Cardiac muscle cell (in vitro differentiated cells and primary cell): ENCODE data around the gene GPR161. TPM values are rescaled to one million over a fixed set of nuclear protein-coding genes. Genes with fewer than 3 reads are reported as not detected.
A peak's percentile ranks its signal among the peaks of the same experiment; 100 is the strongest.
"Not testable (repeated sequence)": the region's sequence is repeated elsewhere in the genome, so short reads cannot be mapped to it uniquely, and the experiment has no call there.

Experiments
- DNase-seq, 2 donors: peaks; one replicate each; pipeline versions ENCODE4 v3.0.0 to v3.0.0-alpha.2; 2010 to 2017; ENCODE audit warnings: low read depth in 1 of 2, low spot score in 1 of 2
- H3K27ac ChIP-seq: fragments of 200-600 bp; sonication (generic); 2 replicates; pipeline ENCODE4 v1.5.1; 2016
- H3K27me3 ChIP-seq: fragments of 200-600 bp; sonication (generic); 2 replicates; pipeline ENCODE4 v1.6.0; 2016; ENCODE audit warnings: control low read depth
- H3K36me3 ChIP-seq: fragments of 200-600 bp; sonication (generic); 2 replicates; pipeline ENCODE4 v1.5.1; 2016; ENCODE audit warnings: control low read depth
- H3K4me1 ChIP-seq: fragments of 200-600 bp; sonication (generic); 2 replicates; pipeline ENCODE4 v1.8.1; 2017; ENCODE audit warnings: low read depth, mild to moderate bottlenecking, mixed run types
- H3K4me3 ChIP-seq: fragments of 200-600 bp; sonication (generic); 2 replicates; pipeline ENCODE4 v1.5.1; 2016; ENCODE audit warnings: mild to moderate bottlenecking
- H3K9me3 ChIP-seq: fragments of 200-600 bp; sonication (generic); 2 replicates; pipeline ENCODE4 v1.5.1; 2017; ENCODE audit warnings: low read depth, mild to moderate bottlenecking, control low read depth
- CTCF ChIP-seq: IDR thresholded peaks from 2 replicates; pipeline ENCODE4 v1.5.1; 2012; ENCODE audit warnings: low read depth, mild to moderate bottlenecking, low read length
- polyA plus RNA-seq: library from polyadenylated mRNA; unstranded; fragments of >200 nt; fragmentation: Nextera tagmentation; extraction: Ambion mirVana; gene quantifications from 2 replicates; pipeline ENCODE4 v1.2.1, GENCODE V29; 2016
- total RNA-seq: library from RNA; depleted of rRNA; stranded (reverse); fragments of >200 nt; gene quantifications from 2 replicates; pipeline ENCODE4 v1.2.3, GENCODE V29; 2016

GPR161 gene
- total and polyA plus RNA-seq, 2 experiments from 2014 or later: 17.0 to 27.6 TPM

- Histone ChIP-seq H3K4me3 (no peak overlapping the region), H3K4me1 (peaks cover 9% of the 10 kb centered on the region), H3K27me3 (no peaks in the 10 kb centered on the region), H3K9me3 (no peaks in the 10 kb centered on the region), H3K36me3 (no peaks in the 10 kb centered on the region), H3K27ac (no peak overlapping the region)
- TF ChIP-seq CTCF: no peak
- no peak for DNase-seq
Observed at GRCh38 chr1:168163670-168164069, 26.9 kb upstream of the GPR161 start.

DNA sequence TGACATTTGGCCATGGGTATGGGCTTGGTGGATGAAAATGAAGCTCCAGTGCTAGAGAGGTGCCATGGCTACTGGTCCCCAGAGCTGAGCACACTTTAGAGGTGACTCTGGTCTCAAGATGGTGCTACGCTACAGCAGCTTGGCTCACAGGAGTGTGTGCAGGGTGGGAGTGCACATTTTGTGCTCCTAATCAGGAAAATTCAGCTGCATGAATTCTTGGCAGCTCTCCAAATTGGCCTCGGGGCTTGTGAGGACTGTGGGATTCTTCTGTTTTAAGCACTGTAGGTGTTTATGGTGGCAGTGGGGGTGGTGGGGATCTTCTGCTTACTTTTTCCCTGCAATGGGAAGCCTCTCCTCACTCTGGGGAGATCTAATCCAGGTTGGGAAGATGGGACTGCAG is 24.7 kb upstream of the GPR161 start:
- DNase-seq: peak; percentile 43 to 64
- no peak overlapping the region for H3K27ac ChIP-seq

DNA sequence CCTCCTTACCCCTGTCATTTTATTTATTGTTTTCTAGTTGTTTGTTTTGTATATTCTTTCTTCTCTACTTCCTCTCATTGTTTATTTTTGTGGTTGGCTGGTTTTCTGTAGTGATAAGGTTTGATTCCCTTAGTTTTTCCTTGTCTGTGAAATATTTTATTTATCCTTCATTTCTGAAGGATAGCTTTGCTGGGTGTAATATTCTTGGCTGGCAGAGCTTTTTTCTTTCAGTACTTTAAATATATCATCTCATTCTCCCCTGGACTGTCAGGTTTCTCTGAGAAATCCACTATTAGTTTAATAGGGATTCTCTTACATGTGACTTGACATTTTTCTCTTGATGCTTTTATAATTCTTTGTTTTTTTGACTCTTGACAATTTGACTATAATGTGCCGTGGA is 23.2 kb upstream of the GPR161 start:
- Histone ChIP-seq H3K27me3 (no peaks in the 10 kb centered on the region), H3K27ac (no peak overlapping the region), H3K36me3 (no peaks in the 10 kb centered on the region), H3K4me1 (no peaks in the 10 kb centered on the region), H3K9me3 (no peaks in the 10 kb centered on the region), H3K4me3 (no peak overlapping the region)
- no peak for DNase-seq
- no peak for TF ChIP-seq CTCF

More for the DNA sequence above, 24.7 kb upstream of the GPR161 start:
- no peak for TF ChIP-seq CTCF
- Histone ChIP-seq H3K4me1 (no peaks in the 10 kb centered on the region), H3K9me3 (no peaks in the 10 kb centered on the region), H3K27me3 (no peaks in the 10 kb centered on the region), H3K4me3 (no peak overlapping the region), H3K36me3 (no peaks in the 10 kb centered on the region)

GRCh38 chr1:168159251-168159650 is 22.5 kb upstream of the GPR161 start:
- Histone ChIP-seq H3K36me3 (no peaks in the 10 kb centered on the region), H3K27ac (no peak overlapping the region), H3K4me3 (no peak overlapping the region), H3K9me3 (no peaks in the 10 kb centered on the region), H3K4me1 (no peaks in the 10 kb centered on the region), H3K27me3 (no peaks in the 10 kb centered on the region)
- peak in 1 of 2 donors; percentile 48 for DNase-seq
- TF ChIP-seq CTCF: no peak

DNA sequence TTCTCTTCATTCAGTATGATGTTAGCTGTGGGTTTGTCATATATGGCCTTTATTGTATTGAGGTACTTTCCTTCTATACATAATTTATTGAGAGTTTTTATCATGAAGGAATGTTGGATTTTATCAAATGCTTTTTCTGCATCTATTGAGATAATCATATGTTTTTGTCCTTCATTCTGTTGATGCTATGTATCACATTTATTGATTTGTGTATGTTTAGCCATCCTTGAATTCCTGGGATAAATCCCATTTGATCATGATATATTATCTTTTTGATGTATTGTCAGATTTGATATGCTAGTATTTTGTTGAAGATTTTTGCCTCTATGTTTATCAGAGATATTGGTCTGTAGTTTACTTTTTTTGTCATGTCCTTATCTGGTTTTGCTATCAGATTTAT is 20.9 kb upstream of the GPR161 start:
- no peaks in the 10 kb centered on the region for H3K4me1 ChIP-seq
- DNase-seq: no peak
- no peaks in the 10 kb centered on the region for H3K9me3 ChIP-seq
- no peaks in the 10 kb centered on the region for H3K27me3 ChIP-seq
- H3K4me3 ChIP-seq: no peak overlapping the region
- no peak overlapping the region for H3K27ac ChIP-seq
- TF ChIP-seq CTCF: no peak
- no peaks in the 10 kb centered on the region for H3K36me3 ChIP-seq

GRCh38 chr1:168155910-168156309 is 19.2 kb upstream of the GPR161 start:
- TF ChIP-seq CTCF: no peak
- H3K36me3 ChIP-seq: no peaks in the 10 kb centered on the region
- H3K27me3 ChIP-seq: no peaks in the 10 kb centered on the region
- H3K4me3 ChIP-seq: no peak overlapping the region
- DNase-seq: no peak
- H3K9me3 ChIP-seq: no peaks in the 10 kb centered on the region
- H3K4me1 ChIP-seq: peaks cover 3% of the 10 kb centered on the region
- H3K27ac ChIP-seq: no peak overlapping the region

GRCh38 chr1:168154707-168155106 is 18.0 kb upstream of the GPR161 start:
- DNase-seq, H3K36me3 ChIP-seq, H3K4me3 ChIP-seq: not testable (repeated sequence)

More at GRCh38 chr1:168154707-168155106, 18.0 kb upstream of the GPR161 start:
- H3K27me3 ChIP-seq, H3K9me3 ChIP-seq, H3K4me1 ChIP-seq, H3K27ac ChIP-seq: not testable (repeated sequence)
